Type B pancreatic cell (in vitro differentiated cells): ENCODE results near the gene LRIG1. TPM values are rescaled to one million over a fixed set of nuclear protein-coding genes. Genes with fewer than 3 reads are reported as not detected.
A peak's percentile ranks its signal among the peaks of the same experiment; 100 is the strongest.

ENCODE experiments used
- DNase-seq: peaks from one replicate; pipeline ENCODE4 v3.0.0; 2021; ENCODE audit warnings: mixed read lengths; ENCODE audit not compliant: unreplicated experiment; ENCODE audit errors: extremely low spot score
- H3K27ac Mint-ChIP-seq: 2 replicates; pipeline ENCODE4 v1.8.0; 2021; ENCODE audit warnings: mild to moderate bottlenecking, mixed read lengths
- H3K27me3 Mint-ChIP-seq: 2 replicates; pipeline ENCODE4 v1.8.0; 2021; ENCODE audit warnings: mixed read lengths
- H3K36me3 Mint-ChIP-seq: 2 replicates; pipeline ENCODE4 v1.8.0; 2021; ENCODE audit warnings: mixed read lengths
- H3K4me1 Mint-ChIP-seq: one replicate; pipeline ENCODE4 v1.8.0; 2021; ENCODE audit warnings: mixed read lengths; ENCODE audit not compliant: unreplicated experiment
- H3K4me3 Mint-ChIP-seq: 2 replicates; pipeline ENCODE4 v1.8.0; 2021; ENCODE audit warnings: mild to moderate bottlenecking, mixed read lengths
- H3K9me3 Mint-ChIP-seq: 2 replicates; pipeline ENCODE4 v1.8.0; 2021; ENCODE audit warnings: mixed read lengths
- total RNA-seq: library from RNA; stranded (reverse); gene quantifications from 2 replicates; pipeline ENCODE4 v1.2.1, GENCODE V29; 2021; ENCODE audit warnings: low replicate concordance
- TF ChIP-seq, protein P1 (sequence below): fragments of 200-600 bp; sonication (generic); conservative IDR thresholded peaks from 2 replicates; pipeline ENCODE4 v1.5.0; 2021; ENCODE audit warnings: antibody characterized with exemption, mild to moderate bottlenecking

Gene LRIG1
- total RNA-seq, 1 donor from 2014 or later = 28.9 TPM

DNA sequence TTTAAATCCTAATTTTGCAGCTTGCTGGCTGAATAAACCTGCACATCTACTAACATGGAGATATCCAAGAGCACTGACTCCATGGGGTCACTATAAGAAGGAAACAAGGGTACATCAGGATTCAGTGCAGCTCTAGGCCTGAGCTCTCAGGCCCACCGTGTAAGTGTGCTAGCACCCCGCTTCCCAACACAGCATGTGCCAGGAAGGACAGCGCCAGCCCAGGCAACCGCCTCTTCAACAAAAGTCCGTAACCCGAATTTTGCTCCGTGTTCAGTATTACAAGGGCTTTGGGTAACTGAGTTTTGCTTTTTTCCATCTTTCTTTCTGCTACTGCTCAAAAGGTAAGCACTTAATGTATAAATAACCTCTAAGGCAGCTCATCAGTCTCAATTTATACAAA is 89.8 kb downstream of the LRIG1 start:
- Mint-ChIP-seq H3K4me3 (no peak overlapping the region), H3K36me3 (peaks cover 11% of the 10 kb centered on the region), H3K27ac (no peak overlapping the region), H3K9me3 (no peaks in the 10 kb centered on the region), H3K4me1 (peaks cover 3% of the 10 kb centered on the region), H3K27me3 (no peaks in the 10 kb centered on the region)
- no peak for DNase-seq
- TF ChIP-seq, protein P1, sequence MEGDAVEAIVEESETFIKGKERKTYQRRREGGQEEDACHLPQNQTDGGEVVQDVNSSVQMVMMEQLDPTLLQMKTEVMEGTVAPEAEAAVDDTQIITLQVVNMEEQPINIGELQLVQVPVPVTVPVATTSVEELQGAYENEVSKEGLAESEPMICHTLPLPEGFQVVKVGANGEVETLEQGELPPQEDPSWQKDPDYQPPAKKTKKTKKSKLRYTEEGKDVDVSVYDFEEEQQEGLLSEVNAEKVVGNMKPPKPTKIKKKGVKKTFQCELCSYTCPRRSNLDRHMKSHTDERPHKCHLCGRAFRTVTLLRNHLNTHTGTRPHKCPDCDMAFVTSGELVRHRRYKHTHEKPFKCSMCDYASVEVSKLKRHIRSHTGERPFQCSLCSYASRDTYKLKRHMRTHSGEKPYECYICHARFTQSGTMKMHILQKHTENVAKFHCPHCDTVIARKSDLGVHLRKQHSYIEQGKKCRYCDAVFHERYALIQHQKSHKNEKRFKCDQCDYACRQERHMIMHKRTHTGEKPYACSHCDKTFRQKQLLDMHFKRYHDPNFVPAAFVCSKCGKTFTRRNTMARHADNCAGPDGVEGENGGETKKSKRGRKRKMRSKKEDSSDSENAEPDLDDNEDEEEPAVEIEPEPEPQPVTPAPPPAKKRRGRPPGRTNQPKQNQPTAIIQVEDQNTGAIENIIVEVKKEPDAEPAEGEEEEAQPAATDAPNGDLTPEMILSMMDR = no peak

DNA sequence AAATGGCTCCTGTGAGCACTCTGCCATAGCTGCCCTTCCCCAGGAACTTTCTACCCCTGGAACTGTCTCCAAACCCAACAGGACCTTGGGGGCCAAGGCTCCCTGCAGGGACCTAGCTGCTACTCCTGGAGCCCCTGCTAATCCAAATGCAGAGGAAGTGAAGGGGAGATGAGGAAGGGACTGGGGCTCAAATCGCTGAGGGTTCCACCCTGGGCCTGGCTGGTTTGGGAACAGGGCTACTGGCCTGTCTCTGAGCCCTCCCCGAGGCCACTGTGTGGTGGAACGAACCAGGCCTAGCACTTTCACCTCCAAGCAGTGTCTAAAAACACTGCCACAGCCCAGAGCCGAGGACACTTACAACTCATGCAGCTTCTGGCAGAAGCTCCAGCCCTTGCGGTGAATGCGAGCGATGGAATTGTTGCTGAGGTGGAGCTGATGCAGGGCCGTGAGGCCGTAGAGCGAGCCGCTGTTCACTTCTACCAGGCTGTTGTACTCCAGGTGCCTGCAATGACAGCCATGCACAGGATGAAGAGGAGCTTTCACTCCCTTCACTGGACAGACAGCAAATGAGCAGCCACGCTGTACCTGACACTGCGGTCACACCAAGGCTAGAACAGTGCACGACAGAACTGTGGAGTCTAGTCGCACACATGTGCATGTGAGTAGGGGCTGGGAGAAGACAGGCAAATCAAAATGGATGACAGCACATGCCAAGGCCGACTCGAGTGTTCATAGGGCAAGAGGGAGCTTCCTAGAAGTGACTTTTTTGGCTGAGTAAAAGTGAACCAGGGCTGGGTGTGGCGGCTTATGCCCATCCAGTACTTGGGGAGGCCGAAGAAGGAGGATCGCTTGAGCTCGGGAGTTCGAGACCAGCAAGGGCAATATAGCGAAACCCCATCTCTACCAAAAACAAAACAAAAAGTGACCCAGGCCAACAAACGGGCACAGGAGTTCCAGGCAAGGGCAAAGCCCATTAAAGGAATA is 90.8 kb downstream of the LRIG1 start:
- Mint-ChIP-seq H3K27me3 (no peaks in the 10 kb centered on the region), H3K27ac (no peak overlapping the region), H3K4me1 (peaks cover 3% of the 10 kb centered on the region), H3K9me3 (no peaks in the 10 kb centered on the region), H3K4me3 (no peak overlapping the region), H3K36me3 (peaks cover 11% of the 10 kb centered on the region)
- TF ChIP-seq, protein P1 = no peak
- no peak for DNase-seq

DNA sequence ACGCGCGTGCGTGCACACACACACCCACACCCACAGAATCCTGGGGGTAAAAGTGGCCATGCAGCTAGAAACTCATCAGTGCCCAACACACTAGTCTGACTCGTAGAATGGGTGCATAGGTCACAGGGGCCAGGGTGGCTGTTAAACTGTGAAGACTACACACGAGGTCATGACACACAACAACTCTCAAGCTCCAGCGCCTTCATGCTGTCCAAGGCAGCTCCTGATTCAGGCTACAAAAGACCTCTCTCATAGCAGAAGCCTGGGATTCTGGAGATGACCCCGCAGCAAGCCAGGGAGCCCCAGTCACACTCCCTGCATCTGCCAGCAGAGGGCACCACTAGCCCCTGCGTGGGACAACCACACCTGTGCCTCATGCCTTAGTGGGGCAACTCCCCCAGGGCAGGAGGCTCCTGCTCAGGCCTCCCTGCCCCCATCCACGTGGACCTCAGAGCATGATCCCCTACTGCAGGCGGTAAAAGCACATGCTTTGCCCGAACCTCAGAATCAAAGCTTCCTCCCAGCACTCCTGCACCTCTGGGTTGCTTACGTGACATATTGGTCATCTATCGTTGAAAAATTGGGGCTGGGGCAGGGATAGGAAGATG is 93.1 kb downstream of the LRIG1 start:
- H3K4me1 Mint-ChIP-seq = peaks cover 9% of the 10 kb centered on the region
- no peaks in the 10 kb centered on the region for H3K9me3 Mint-ChIP-seq
- no peaks in the 10 kb centered on the region for H3K27me3 Mint-ChIP-seq
- H3K36me3 Mint-ChIP-seq = peaks cover 6% of the 10 kb centered on the region
- H3K27ac Mint-ChIP-seq = no peak overlapping the region
- TF ChIP-seq, protein P1 = peak; percentile 92
- no peak overlapping the region for H3K4me3 Mint-ChIP-seq
- DNase-seq = peak; percentile 83

- TF ChIP-seq, protein P1 = no peak
- H3K4me3 Mint-ChIP-seq = no peak overlapping the region
- no peaks in the 10 kb centered on the region for H3K27me3 Mint-ChIP-seq
- peaks cover 16% of the 10 kb centered on the region for H3K4me1 Mint-ChIP-seq
- H3K27ac Mint-ChIP-seq = no peak overlapping the region
- peaks cover 6% of the 10 kb centered on the region for H3K36me3 Mint-ChIP-seq
- DNase-seq = no peak
- no peaks in the 10 kb centered on the region for H3K9me3 Mint-ChIP-seq
Measured at GRCh38 chr3:66406831-66407610, 93.8 kb downstream of the LRIG1 start.

DNA sequence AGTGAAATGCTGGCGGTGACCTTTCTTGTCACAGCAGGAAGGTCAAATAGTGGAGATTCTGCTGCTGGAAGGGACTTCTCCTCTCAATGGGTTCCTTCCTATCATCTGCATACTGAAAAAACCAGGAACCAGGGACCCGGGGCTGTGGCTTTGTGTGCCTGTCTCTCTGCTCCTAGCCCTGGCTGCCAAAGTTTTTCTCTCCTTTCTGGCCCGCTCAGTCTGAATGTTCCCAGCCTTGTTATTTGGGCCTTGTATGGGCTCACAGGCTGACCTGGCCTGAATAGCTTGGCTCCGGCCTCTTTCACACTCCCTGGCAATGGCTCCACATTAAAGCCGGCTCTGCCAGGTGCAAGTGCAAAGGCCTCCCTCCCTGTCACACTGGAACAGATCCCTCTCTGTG is 94.7 kb downstream of the LRIG1 start:
- TF ChIP-seq, protein P1 = no peak
- Mint-ChIP-seq H3K36me3 (peaks cover under 1% of the 10 kb centered on the region), H3K9me3 (no peaks in the 10 kb centered on the region), H3K4me3 (no peak overlapping the region), H3K27ac (no peak overlapping the region), H3K27me3 (no peaks in the 10 kb centered on the region), H3K4me1 (peaks cover 25% of the 10 kb centered on the region)
- DNase-seq = no peak
